SK-N-MC (cell line): ENCODE measurements around the gene TYROBP.
A peak's percentile ranks its signal among the peaks of the same experiment; 100 is the strongest.

Experiments
- DNase-seq: peaks from one replicate; pipeline ENCODE4 v3.0.0-alpha.2; 2011; ENCODE audit warnings: low read depth, low spot score
- H3K27ac ChIP-seq: fragments of 200-600 bp; sonication (generic); 2 replicates; pipeline ENCODE4 v1.5.1; 2016; ENCODE audit warnings: mixed run types
- H3K36me3 ChIP-seq: fragments of 200-600 bp; sonication (generic); 2 replicates; pipeline ENCODE4 v1.6.1; 2017; ENCODE audit warnings: antibody characterized with exemption, low read length, mixed read lengths; ENCODE audit not compliant: insufficient read depth
- H3K4me3 ChIP-seq: fragments of 200-600 bp; sonication (generic); 2 replicates; pipeline ENCODE4 v1.5.1; 2016
- H3K9ac ChIP-seq: fragments of 200-600 bp; sonication (generic); 2 replicates; pipeline ENCODE4 v1.8.0; 2017; ENCODE audit warnings: mixed run types, mixed read lengths; ENCODE audit not compliant: insufficient read length
- H3K9me3 ChIP-seq: fragments of 200-600 bp; sonication (generic); 2 replicates; pipeline ENCODE4 v1.6.1; 2017; ENCODE audit warnings: low read depth, mild to moderate bottlenecking, antibody characterized with exemption, low read length, moderate library complexity, mixed read lengths
- EZH2 ChIP-seq: fragments of 200-600 bp; sonication (generic); IDR thresholded peaks from one replicate; pipeline ENCODE4 v1.6.1; 2017; ENCODE audit warnings: antibody characterized with exemption
- FOXP2 ChIP-seq: optimal IDR thresholded peaks from 2 replicates; pipeline ENCODE3; 2011; ENCODE audit warnings: mild to moderate bottlenecking, moderate library complexity; ENCODE audit not compliant: insufficient read depth; ENCODE audit errors: extremely low read length, control extremely low read depth
- POLR2AphosphoS5 ChIP-seq: IDR thresholded peaks from 2 replicates; pipeline ENCODE4 v1.6.1; 2012; ENCODE audit warnings: mild to moderate bottlenecking, low read depth, low read length, borderline replicate concordance

TYROBP gene

GRCh38 chr19:35942235-35942634 lies 34.1 kb upstream of the TYROBP start:
- Histone ChIP-seq H3K4me3 (no peak overlapping the region), H3K9ac (no peak overlapping the region), H3K9me3 (no peaks in the 10 kb centered on the region), H3K27ac (no peak overlapping the region), H3K36me3 (no peaks in the 10 kb centered on the region)
- no peak for DNase-seq
- no peak for TF ChIP-seq EZH2
- TF ChIP-seq FOXP2 = no peak
- TF ChIP-seq POLR2AphosphoS5 = no peak

- no peak overlapping the region for H3K4me3 ChIP-seq
- H3K36me3 ChIP-seq = no peaks in the 10 kb centered on the region
- no peaks in the 10 kb centered on the region for H3K9me3 ChIP-seq
- TF ChIP-seq FOXP2 (no peak), POLR2AphosphoS5 (no peak), EZH2 (no peak)
- H3K9ac ChIP-seq = no peak overlapping the region
- no peak overlapping the region for H3K27ac ChIP-seq
- DNase-seq = no peak
These were observed 32.7 kb upstream of the TYROBP start for GRCh38 chr19:35940839-35941238.

DNA sequence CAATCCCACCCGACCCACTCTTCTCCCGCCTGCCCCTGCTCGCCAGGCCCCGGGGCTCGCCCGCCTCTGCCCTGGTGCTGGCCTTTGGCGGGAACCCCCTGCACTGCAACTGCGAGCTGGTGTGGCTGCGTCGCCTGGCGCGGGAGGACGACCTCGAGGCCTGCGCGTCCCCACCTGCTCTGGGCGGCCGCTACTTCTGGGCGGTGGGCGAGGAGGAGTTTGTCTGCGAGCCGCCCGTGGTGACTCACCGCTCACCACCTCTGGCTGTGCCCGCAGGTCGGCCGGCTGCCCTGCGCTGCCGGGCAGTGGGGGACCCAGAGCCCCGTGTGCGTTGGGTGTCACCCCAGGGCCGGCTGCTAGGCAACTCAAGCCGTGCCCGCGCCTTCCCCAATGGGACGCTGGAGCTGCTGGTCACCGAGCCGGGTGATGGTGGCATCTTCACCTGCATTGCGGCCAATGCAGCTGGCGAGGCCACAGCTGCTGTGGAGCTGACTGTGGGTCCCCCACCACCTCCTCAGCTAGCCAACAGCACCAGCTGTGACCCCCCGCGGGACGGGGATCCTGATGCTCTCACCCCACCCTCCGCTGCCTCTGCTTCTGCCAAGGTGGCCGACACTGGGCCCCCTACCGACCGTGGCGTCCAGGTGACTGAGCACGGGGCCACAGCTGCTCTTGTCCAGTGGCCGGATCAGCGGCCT lies 32.1 kb upstream of the TYROBP start:
- H3K4me3 ChIP-seq = no peak overlapping the region
- no peak for TF ChIP-seq FOXP2
- no peak for TF ChIP-seq EZH2
- no peak for TF ChIP-seq POLR2AphosphoS5
- H3K36me3 ChIP-seq = no peaks in the 10 kb centered on the region
- H3K9me3 ChIP-seq = no peaks in the 10 kb centered on the region
- no peak overlapping the region for H3K27ac ChIP-seq
- no peak overlapping the region for H3K9ac ChIP-seq
- no peak for DNase-seq

- no peak for DNase-seq
- Histone ChIP-seq H3K4me3 (no peak overlapping the region), H3K9me3 (no peaks in the 10 kb centered on the region), H3K36me3 (no peaks in the 10 kb centered on the region), H3K27ac (no peak overlapping the region), H3K9ac (no peak overlapping the region)
- no peak for TF ChIP-seq FOXP2
- TF ChIP-seq POLR2AphosphoS5 = no peak
- TF ChIP-seq EZH2 = no peak
These were observed 31.4 kb upstream of the TYROBP start for GRCh38 chr19:35939307-35940077.

GRCh38 chr19:35938282-35939224 lies 30.5 kb upstream of the TYROBP start:
- no peaks in the 10 kb centered on the region for H3K9me3 ChIP-seq
- no peak for DNase-seq
- no peak overlapping the region for H3K9ac ChIP-seq
- TF ChIP-seq FOXP2 = no peak
- TF ChIP-seq POLR2AphosphoS5 = no peak
- no peak for TF ChIP-seq EZH2
- peak overlapping the region; percentile 93 for H3K4me3 ChIP-seq
- H3K36me3 ChIP-seq = no peaks in the 10 kb centered on the region
- H3K27ac ChIP-seq = no peak overlapping the region

GRCh38 chr19:35937345-35938281 lies 29.5 kb upstream of the TYROBP start:
- Histone ChIP-seq H3K4me3 (peak overlapping the region; percentile 93), H3K27ac (no peak overlapping the region), H3K9me3 (no peaks in the 10 kb centered on the region), H3K9ac (peak overlapping the region; percentile 86), H3K36me3 (no peaks in the 10 kb centered on the region)
- TF ChIP-seq FOXP2 (no peak), POLR2AphosphoS5 (no peak), EZH2 (no peak)
- no peak for DNase-seq

DNA sequence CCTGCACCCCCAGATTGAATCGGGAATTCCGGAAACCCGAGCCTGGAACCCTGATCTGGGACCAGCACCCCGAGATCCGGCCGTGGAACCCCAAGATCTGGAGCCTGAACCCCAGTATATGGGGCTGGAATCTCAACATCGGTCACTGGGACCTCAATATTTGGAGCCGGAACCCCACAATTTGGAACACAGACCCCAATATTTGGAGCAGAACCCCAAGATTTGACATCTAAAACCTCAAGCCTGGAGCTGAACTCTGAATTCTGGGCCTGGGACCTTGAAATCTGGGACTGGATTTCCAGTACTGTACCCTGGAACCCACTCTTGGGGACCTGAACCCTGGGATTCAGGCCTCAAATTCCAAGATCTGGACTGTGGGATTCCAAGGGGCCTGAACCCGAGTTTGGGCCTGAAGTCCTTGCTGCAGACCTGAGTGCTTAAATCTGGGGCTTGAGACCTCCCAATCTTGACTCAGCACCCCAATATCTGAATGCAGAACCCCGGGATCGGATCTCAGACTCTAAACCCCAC lies 28.7 kb upstream of the TYROBP start:
- TF ChIP-seq POLR2AphosphoS5 = no peak
- TF ChIP-seq EZH2 = no peak
- H3K9me3 ChIP-seq = no peaks in the 10 kb centered on the region
- no peaks in the 10 kb centered on the region for H3K36me3 ChIP-seq
- peak overlapping the region; percentile 86 for H3K9ac ChIP-seq
- H3K4me3 ChIP-seq = peak overlapping the region; percentile 93
- DNase-seq = no peak
- no peak overlapping the region for H3K27ac ChIP-seq
